Fibroblast of the aortic adventitia (primary cell): ENCODE data around the gene RBMS3. TPM values are rescaled to one million over a fixed set of nuclear protein-coding genes. Genes with fewer than 3 reads are reported as not detected.

ENCODE experiments used
- DNase-seq: peaks from one replicate; pipeline ENCODE4 v3.0.0-alpha.2; 2010; ENCODE audit warnings: low read depth
- H3K4me3 ChIP-seq: 2 replicates; pipeline ENCODE4 v1.5.1; 2011; ENCODE audit warnings: low read depth, mild to moderate bottlenecking, control low read depth, low read length, moderate library complexity
- total RNA-seq: library from RNA; depleted of rRNA; stranded (reverse); fragments of >200 nt; gene quantifications from 2 replicates; pipeline ENCODE4 v1.2.3, GENCODE V29; 2012; ENCODE audit warnings: low replicate concordance
- TF ChIP-seq, protein P1 (sequence below): IDR thresholded peaks from 2 replicates; pipeline ENCODE4 v1.5.1; 2011; ENCODE audit warnings: mild to moderate bottlenecking, low read length, control low read depth, inconsistent platforms; ENCODE audit not compliant: insufficient read depth

The RBMS3 gene
- total RNA-seq, 1 donor = 84.1 TPM

DNA sequence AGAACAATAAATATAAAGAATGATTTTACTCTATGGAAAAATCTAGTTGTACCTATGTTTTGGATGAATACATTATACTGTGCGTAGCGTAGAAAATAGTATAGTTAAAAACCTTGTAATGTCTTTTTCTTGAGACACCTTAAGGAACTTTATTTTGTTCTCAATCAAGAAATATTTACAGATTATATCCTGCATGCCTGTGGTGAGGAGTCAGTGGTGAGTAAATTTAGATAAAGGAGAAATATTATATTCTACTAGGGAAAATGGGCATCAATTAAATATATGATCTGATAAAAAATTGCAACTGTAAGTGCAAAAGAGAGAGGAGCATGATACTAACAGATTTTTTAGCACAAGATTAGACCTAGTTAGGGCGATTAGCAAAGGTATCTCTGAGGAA, 157.7 kb downstream of the RBMS3 start:
- no peak for DNase-seq
- H3K4me3 ChIP-seq = no peak overlapping the region
- TF ChIP-seq, protein P1, sequence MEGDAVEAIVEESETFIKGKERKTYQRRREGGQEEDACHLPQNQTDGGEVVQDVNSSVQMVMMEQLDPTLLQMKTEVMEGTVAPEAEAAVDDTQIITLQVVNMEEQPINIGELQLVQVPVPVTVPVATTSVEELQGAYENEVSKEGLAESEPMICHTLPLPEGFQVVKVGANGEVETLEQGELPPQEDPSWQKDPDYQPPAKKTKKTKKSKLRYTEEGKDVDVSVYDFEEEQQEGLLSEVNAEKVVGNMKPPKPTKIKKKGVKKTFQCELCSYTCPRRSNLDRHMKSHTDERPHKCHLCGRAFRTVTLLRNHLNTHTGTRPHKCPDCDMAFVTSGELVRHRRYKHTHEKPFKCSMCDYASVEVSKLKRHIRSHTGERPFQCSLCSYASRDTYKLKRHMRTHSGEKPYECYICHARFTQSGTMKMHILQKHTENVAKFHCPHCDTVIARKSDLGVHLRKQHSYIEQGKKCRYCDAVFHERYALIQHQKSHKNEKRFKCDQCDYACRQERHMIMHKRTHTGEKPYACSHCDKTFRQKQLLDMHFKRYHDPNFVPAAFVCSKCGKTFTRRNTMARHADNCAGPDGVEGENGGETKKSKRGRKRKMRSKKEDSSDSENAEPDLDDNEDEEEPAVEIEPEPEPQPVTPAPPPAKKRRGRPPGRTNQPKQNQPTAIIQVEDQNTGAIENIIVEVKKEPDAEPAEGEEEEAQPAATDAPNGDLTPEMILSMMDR = no peak

DNA sequence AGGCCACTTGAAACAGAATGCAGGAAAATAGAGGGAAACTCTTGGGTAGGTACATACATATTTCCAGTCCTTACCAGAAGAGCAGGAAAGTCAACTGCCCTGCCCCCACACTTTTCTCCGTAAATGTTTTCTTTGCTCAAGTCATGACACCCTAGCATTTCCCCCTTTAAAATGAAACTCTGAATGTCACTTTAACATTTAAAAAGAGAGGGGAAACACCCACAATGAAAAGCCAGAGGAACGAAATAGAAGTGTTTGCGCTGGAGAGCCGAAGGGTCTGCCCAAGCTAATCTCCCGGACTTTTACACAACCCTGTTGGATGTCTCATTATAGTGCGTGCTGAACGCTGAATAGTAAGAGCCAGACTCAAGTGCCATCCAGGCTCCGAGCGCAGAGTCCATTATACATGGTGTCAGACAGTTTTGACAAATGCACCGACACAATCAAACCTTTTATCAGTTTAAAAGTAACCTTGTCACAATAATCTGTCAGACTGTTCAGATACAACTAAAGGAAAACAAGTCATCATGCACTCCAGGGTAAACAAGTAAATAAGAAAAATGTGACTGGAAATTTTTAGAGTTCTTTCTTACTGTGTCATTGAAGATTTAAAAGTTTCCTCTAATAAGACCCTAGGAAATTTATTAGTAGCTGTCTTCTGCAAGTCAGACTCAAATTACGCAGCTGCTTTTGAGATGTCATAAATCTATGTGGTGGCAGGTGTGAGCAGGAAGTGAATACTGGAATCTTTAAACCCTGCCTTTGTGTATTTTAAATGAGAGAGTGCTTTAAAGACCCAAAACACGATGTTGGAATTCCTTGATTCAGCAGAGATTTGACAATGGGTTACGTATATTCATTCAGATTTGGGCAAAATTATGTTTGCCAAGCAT, 159.8 kb downstream of the RBMS3 start:
- no peak for DNase-seq
- TF ChIP-seq, protein P1 = no peak
- H3K4me3 ChIP-seq = no peak overlapping the region

DNA sequence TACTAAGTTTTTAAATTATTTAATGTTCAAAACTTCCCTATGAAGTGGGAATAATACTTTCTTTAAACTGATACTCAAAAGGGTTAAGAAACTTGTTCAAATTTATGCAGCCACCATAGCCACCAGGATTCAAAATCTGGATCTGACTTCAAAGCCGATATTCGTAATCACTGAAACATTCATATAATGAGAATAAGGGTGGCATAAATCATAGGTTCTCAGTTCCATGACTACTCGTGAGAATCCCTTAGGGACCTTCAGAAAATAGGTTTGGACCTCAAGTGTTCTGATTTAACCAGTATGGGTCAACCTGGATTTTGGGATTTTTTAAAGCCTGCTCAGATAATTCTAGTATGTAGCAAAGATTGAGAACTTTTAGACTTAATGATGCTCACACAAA, 160.6 kb downstream of the RBMS3 start:
- no peak for DNase-seq
- TF ChIP-seq, protein P1 = no peak
- no peak overlapping the region for H3K4me3 ChIP-seq

DNA sequence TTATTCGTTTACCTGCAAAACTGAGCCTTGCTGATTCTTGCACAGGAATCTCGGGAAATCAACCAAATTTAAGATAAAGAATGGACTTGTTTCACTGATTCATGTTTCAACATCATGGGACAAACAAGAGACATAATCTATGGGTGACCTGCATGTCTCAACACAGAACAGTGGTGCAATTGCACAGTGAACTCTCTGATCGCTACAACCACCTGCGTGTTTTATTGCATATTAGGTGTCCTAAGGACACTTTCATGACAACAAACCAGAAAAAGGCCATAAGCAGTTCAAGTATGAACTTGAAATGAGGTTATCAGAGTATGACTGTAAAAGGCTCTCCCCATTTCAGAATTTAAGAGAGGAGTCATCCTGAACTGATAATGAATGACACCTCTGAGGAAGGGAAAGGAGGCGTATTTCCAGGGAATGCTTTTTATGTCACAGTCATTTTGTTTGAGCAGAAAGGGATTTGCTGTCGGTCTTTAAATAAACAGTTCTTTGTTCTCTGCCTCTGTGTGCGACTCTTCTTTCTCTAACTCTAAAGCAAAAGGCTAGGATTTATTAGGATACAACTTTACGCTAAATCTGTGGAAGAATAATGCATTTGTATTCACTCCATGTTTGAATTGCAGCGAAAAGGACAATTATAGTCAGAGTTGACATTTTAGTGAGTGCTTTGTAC, 167.2 kb downstream of the RBMS3 start:
- DNase-seq = no peak
- TF ChIP-seq, protein P1 = no peak
- H3K4me3 ChIP-seq = no peak overlapping the region

DNA sequence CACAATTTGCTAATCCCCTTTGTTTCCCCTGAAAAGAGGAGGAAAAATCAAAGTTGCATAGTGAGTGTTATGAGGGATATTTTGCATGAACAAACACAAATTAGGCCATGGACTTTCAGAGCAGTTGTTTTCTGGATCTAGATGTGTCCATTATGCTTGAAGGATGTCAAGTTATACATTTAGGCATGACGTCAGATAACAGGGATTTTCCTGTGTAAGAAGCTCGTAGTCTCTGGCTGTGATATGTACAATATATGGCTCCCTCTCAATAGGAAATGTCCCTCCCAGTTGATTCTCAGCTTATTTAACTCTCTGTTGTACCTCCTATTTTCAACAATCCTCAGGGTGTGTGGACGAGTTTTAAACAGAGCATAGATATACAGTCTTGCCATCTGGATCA, 171.0 kb downstream of the RBMS3 start:
- no peak overlapping the region for H3K4me3 ChIP-seq
- TF ChIP-seq, protein P1 = no peak
- no peak for DNase-seq

DNA sequence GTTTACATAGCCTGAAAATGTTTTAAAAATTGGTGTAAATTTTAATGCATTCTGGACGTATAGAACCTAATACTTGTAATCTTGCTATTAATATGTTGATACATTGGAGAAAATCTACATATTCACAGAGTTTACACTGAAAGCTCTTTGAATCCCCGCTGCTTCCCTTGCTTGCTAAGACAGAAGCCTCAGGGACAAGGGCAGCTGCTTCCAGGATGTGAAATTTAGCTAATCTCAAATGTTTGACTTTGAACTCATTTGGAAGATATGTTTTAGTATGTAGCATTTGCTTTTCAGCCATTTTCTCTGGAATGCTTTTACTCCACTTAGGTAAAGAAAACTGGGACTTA, 172.0 kb downstream of the RBMS3 start:
- H3K4me3 ChIP-seq = no peak overlapping the region
- TF ChIP-seq, protein P1 = no peak
- no peak for DNase-seq
